Activated naive CD4-positive, alpha-beta T cell treated with anti-CD3 and anti-CD28 coated beads, Interleukin-2, amount 50 U/mL, for 72 hours (primary cell): ENCODE measurements around the gene CAPN9. TPM values are rescaled to one million over a fixed set of nuclear protein-coding genes. Genes with fewer than 3 reads are reported as not detected.
"Not testable (repeated sequence)": the region's sequence is repeated elsewhere in the genome, so short reads cannot be mapped to it uniquely, and the experiment has no call there.

ENCODE experiments used
- ATAC-seq, 2 donors: fragments of 150-1000 bp; cut with Tn5 transposase; 2 replicates each; pipeline ENCODE4 v1.10.0; 2021; ENCODE audit warnings: mild to moderate bottlenecking in 2 of 2, moderate library complexity in 2 of 2
- DNase-seq, 2 donors: peaks; one replicate each; pipeline ENCODE4 v3.0.0; 2021 to 2022; ENCODE audit warnings: low spot score in 2 of 2
- H3K27ac Mint-ChIP-seq, 2 donors: one replicate each; pipeline ENCODE4 v1.8.0; 2022; ENCODE audit warnings: mild to moderate bottlenecking in 2 of 2, mixed read lengths in 2 of 2
- H3K36me3 Mint-ChIP-seq, 2 donors: one replicate each; pipeline ENCODE4 v1.8.0; 2022; ENCODE audit warnings: mixed read lengths in 2 of 2
- H3K9me3 Mint-ChIP-seq, 2 donors: one replicate each; pipeline ENCODE4 v1.8.0; 2022; ENCODE audit warnings: mixed read lengths in 2 of 2
- total RNA-seq, 2 donors: library from RNA; stranded (reverse); gene quantifications; one replicate each; pipeline ENCODE4 v1.2.3, GENCODE V29; 2022

CAPN9 gene
- total RNA-seq, 2 donors from 2014 or later, result not detected

DNA sequence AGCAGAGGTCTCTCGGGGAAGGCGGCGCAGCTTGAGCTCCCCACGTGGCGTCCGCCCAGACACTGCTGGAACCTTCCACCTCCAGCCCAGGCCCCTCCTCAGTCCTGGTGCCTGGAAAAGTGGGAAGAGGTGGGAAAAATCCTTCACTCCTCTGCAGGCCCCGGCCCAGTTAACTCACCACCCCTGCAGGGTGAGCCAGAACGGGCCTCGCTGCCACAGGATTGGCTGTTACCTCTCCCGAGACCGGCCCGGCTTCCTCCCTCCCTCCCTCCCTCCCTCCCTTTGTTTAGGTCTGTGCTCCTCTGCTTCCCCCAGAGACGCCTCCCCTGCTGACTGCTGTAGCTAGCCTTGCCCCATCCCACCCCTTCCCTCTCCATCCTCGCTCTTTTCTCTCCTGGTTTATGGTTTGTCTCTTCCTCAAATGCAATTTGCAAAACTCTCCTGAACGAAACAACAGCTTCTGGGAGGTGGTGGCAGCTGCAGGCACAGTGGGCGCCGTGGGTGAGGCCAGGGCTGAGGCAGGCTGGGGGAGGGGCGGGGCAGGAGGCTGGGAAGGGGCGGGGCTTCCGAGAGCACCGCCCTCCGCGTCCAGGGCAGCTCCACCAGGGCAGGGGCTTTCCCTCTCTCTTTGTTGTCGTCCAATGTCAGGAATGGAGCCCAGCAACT lies 6.5 kb downstream of the CAPN9 start:
- Mint-ChIP-seq H3K9me3 (no peaks in the 10 kb centered on the region), H3K27ac (no peak overlapping the region), H3K36me3 (no peaks in the 10 kb centered on the region)
- DNase-seq, result peak in 1 of 2 donors; percentile 13
- ATAC-seq, result peak; percentile 53 to 58

DNA sequence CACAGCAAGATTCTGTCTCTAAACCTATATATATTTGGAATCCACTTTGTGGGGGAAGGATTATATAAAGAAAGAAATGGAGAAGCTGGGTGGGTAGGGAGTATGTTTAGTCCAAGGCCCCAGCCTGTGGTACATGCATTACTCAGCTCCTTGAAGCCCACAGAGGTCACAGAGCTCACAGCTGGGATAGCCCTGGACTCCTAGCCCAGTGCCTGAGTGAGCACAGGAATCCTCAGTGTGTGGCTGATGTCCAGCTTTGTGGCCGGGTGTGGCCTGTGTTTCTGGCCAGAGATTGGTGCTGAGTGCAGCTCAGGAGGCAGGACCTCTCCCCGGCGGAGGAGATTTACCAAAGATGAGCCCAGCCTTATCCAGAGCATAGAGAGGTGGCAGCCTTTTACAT lies 7.6 kb downstream of the CAPN9 start:
- DNase-seq (no peak), ATAC-seq (no peak)
- H3K36me3 Mint-ChIP-seq, result no peaks in the 10 kb centered on the region
- no peaks in the 10 kb centered on the region for H3K9me3 Mint-ChIP-seq
- no peak overlapping the region for H3K27ac Mint-ChIP-seq

DNA sequence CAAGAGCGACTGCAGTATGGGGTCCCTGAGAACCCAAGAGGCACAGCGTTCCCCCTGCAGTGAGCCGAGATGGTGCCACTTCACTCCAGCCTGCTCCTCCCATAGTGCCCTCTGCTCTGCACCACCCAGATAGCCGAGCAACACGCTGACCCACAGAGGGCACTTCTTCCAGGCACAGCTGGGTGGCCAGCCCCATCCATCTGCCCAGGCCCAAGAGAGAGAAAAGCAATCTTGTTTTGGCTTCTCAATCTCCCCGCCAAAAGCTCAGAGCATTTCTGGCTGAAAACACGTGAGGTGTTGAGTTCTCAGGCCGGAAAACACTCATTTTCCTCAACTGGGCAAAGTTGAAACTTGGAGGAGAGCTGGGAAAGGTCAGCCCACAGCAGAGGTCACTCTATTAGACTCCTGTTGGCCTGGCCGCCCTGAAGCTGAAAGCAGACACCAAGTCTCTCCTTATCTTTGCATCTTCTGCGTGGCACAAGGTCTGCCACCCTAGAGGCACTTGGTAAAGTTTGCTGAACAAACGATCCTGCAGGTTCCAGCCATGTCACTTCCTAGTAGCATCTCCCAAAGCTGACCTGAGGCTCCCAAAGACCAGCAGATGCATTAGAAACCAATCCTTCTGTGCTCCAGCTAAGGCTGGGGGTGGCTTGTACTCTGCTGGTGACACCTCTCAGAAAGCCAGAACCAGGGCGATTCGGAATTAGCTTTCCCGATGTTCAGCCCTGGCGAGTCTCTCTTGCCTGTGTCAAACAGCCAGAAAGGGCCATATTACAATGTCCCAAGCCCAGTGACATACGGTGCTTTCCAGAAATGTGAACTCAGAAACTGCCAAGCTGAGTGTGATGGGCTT lies 10.9 kb downstream of the CAPN9 start:
- ATAC-seq (no peak), DNase-seq (no peak)
- H3K36me3 Mint-ChIP-seq, result no peaks in the 10 kb centered on the region
- no peaks in the 10 kb centered on the region for H3K9me3 Mint-ChIP-seq
- no peak overlapping the region for H3K27ac Mint-ChIP-seq

- Mint-ChIP-seq H3K9me3 (no peaks in the 10 kb centered on the region), H3K36me3 (no peaks in the 10 kb centered on the region), H3K27ac (no peak overlapping the region)
- ATAC-seq (no peak), DNase-seq (no peak)
Measured at GRCh38 chr1:230758709-230759368, 11.7 kb downstream of the CAPN9 start.

DNA sequence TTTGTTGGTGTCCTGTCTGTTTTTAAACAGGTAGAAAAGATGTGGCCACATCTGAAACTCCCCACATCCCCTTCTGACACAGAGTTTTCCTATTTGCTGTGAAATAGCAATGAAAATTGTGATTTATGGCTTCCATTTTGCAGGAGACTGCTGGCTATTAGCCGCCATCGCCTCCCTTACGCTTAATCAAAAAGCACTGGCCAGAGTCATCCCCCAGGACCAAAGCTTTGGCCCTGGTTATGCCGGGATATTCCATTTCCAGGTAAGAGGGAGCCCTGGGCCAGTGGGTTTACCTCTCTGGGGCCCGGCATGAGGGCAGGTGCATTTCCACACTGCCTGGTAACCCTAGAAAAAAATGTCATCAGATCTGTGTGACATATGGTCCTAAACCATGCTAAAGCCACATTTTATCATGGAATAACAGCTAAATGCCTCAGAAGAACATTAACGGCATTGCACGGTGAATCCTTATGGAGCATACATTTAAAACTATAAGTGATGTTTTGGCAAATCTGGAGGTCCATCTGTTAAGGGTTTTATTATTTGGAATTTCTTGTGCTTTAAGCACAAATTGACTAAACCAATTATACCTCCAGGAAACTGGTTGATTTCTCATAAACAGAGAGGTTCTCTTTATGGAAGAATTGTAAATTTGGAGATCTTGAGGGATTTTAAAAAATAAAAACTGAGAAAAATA lies 12.3 kb downstream of the CAPN9 start:
- ATAC-seq (no peak), DNase-seq (no peak)
- H3K36me3 Mint-ChIP-seq, result no peaks in the 10 kb centered on the region
- no peaks in the 10 kb centered on the region for H3K9me3 Mint-ChIP-seq
- no peak overlapping the region for H3K27ac Mint-ChIP-seq

DNA sequence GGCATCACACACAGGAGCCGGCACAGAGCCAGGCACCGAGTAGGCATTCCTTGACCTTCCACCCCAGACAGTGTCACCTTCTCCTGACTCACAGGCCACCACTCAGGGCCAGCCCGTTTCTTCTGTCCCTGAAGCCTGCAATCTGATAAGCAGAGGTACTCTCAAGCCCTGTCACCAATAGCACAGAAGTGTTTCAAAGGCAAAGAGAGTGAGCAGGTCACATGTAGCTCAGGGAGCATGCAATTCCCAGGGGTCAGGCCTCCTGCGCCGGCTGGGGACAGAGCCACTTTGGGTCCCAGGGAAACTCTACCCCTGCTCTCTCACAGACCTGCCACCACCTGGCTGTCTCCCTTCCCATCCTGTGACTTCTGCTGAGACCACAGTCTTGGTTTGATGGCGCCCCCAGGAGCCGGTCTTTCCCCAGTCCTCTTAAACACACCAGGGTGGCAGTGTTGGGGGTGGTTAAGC lies 13.2 kb downstream of the CAPN9 start:
- no peak for ATAC-seq
- DNase-seq, result no peak
- no peaks in the 10 kb centered on the region for H3K36me3 Mint-ChIP-seq
- no peak overlapping the region for H3K27ac Mint-ChIP-seq
- no peaks in the 10 kb centered on the region for H3K9me3 Mint-ChIP-seq

DNA sequence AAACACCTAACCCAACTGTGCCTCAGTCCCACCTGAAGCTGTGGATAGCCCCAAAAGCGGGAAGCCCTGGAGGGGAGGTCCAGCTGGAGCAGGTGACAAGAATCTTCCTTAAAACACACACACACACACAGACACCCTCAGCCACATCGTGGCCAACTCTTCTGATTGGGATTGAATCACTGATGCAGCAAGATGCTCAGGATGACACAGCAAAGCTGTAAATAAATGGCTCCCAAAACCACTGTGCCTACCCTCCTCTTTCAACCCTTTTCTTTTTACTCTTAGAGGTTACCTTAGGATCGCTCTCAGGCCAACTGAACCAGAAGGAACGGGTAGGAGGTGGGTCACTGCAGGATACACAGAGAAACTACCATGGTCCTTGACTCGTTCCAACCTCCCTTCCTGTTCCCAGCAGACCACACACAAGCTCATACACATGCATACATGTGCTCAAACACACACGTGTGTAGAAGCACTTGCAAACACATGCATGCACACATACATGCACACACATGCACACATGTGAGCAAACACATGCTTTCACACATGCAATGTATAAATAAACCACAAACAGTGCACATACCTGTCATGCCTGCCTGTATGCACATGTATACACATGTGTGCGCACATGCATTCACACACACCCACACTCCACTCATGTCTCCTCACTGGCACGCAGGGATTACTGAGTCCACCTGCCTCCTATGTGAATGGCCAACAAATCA lies 14.4 kb downstream of the CAPN9 start:
- Mint-ChIP-seq H3K9me3 (no peaks in the 10 kb centered on the region), H3K27ac (no peak overlapping the region)

GRCh38 chr1:230763927-230764591 lies 16.9 kb downstream of the CAPN9 start:
- Mint-ChIP-seq H3K9me3 (no peaks in the 10 kb centered on the region), H3K27ac (no peak overlapping the region), H3K36me3 (no peaks in the 10 kb centered on the region)
- ATAC-seq, result no peak
- no peak for DNase-seq

More for the DNA sequence above, 14.4 kb downstream of the CAPN9 start:
- no peak for ATAC-seq
- DNase-seq, result no peak
- H3K36me3 Mint-ChIP-seq, result no peaks in the 10 kb centered on the region

DNA sequence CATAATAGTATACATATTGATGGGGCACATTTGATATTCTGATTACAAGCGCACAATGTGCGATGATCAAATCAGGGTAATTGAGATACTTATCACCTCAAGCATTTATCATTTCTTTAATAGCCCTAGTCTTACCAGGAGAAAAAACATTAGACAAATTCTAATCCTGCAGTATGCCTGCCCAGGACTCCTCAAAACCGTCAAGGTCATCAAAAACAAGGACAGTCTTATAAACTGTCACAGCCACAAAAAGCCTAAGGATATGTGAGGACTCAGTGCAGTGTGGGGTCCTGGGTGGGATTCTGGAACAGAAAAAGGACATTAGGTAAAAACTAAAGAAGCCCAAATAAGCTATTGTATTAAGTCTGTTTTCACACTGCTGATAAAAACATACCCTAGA lies 19.1 kb downstream of the CAPN9 start:
- Mint-ChIP-seq H3K36me3 (no peaks in the 10 kb centered on the region), H3K9me3 (no peaks in the 10 kb centered on the region), H3K27ac (no peak overlapping the region)
- ATAC-seq, result no peak
- DNase-seq, result no peak

- not testable (repeated sequence) for ATAC-seq, H3K9me3 Mint-ChIP-seq, DNase-seq
Measured at GRCh38 chr1:230767859-230768612, 20.8 kb downstream of the CAPN9 start.

DNA sequence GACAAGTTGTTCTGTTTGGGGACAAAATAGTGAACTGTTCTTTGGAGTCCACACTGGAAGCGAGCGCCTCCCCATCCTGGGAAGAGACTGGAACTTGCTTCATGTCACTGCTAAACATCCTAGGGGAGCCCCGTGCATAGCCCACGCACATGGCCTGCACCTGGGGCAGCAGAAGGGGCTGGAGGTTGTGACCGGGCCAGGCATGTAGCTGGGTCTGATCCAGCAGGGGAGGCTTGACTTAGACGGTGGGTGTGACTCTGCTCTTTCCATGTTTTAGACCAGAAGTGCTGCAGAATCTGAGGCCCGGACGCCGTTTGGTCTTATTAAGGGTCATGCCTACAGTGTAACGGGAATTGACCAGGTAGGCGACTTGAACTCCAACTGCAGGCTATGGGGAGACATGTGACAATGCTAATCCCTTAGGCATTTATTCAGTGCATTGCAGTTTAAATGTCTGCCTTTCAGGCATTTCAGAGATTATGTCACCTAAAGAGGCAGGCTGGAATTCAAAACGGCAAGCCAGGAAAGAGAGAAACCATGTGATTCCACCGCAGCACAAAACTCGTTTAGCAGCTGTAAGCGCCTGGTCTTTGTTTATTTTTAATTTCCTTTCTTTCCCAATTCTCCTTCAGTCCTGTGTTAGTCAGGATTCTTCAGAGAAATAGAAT lies 21.8 kb downstream of the CAPN9 start:
- no peaks in the 10 kb centered on the region for H3K36me3 Mint-ChIP-seq
- DNase-seq (no peak), ATAC-seq (no peak)
- no peak overlapping the region for H3K27ac Mint-ChIP-seq
- H3K9me3 Mint-ChIP-seq, result no peaks in the 10 kb centered on the region

More at GRCh38 chr1:230767859-230768612, 20.8 kb downstream of the CAPN9 start:
- H3K36me3 Mint-ChIP-seq, H3K27ac Mint-ChIP-seq: not testable (repeated sequence)

DNA sequence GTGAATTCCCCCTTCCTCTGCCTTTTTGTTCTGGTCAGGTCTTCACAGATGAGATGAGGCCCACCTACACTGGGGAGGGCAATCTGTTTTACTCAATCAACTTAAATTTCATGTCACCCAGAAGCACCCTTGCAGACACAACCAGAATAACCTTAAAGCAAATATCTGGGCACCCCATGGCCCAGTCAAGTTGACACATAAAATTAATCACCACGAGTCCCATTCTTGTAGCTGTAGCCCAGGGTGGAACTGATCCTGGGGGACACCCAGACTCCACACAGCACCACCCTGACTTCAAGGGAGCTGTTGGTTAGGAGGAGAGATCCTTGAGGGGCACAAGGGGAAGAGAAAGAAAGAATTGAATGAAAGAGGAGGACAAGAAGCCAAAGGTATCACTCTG lies 23.1 kb downstream of the CAPN9 start:
- H3K9me3 Mint-ChIP-seq, result no peaks in the 10 kb centered on the region
- DNase-seq (no peak), ATAC-seq (no peak)
- no peaks in the 10 kb centered on the region for H3K36me3 Mint-ChIP-seq
- H3K27ac Mint-ChIP-seq, result no peak overlapping the region

DNA sequence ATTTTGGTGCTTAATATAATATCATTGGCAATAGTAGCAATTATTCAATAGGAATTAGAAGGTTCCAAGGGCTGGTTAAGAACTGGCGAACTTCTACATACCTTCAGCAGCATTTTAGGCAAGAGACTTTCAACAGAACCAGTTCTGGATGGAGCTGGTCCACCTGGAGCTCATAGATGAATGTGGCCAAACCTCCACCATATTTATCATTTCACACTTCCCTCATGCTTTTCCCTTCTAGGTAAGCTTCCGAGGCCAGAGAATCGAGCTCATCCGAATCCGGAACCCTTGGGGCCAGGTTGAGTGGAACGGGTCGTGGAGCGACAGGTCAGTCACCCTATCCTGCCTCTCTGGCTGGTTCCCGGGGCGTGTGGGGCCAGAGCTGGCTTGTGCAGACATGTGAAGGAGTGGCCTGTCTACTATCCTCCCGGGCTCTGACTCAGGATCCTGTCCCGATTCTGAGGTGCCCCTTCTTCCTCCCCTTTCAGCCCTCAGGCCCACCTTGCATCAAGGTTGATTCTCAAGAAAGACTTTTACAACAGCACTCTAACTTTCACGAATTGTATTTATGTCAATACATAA lies 24.7 kb downstream of the CAPN9 start:
- ATAC-seq (no peak), DNase-seq (no peak)
- no peaks in the 10 kb centered on the region for H3K9me3 Mint-ChIP-seq
- no peaks in the 10 kb centered on the region for H3K36me3 Mint-ChIP-seq
- no peak overlapping the region for H3K27ac Mint-ChIP-seq
